ENCODE results near the gene CDH15.

DNA sequence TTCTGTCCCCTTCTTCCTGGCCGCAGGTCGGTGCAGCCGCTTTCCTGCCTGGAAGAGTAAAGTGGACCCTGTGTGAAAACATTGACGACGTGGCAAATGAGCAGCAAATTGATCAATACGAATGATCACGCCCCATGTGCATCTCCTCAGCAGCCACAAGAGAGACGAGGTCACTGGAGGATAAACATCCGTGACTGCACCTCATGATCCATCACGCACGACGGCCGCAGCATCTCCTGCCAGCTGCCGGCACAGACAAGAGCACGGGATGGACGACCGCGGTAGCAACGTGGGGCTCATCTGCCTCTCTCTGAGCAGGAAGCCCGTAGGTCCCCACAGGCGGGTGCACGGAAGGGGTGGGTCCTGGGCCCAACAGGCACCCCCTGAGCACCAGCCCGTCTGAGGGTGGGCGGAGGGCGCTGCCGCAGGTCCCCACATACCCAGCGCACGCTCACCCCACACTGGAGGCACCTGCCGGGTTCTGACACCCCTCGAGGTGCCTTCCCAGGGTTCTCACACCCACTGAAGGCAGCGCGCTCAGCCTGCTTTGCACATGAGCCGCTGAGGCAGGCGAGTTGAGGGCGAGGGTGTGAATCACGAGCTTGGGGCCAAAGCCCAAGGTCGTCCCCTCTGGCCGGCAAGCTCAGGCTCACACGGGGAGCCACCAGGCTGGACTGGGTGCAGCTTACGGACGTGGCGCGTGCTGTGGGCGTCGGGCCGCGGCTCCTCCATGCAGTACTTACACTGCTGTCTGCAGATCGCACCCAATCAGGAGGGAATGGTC, 12.3 kb upstream of the CDH15 start:
- TF ChIP-seq ZNF274 (IDR thresholded peaks at IDR 0.05; ENCODE audit: low read depth, low read length), result no peak
- TF ChIP-seq YY1 (IDR thresholded peaks at IDR 0.05; ENCODE audit: insufficient read depth, insufficient read length), result no peak
- TF ChIP-seq SUZ12 (IDR thresholded peaks at IDR 0.05; ENCODE audit: extremely low read depth, insufficient read depth, insufficient read length), result no peak

Measured in NT2/D1 (cell line).